HEK293 (cell line): Measurements from ENCODE around the gene PAK6.

Experiments used
- CTCF ChIA-PET: fragments of 350-600 bp; formaldehyde crosslinking; extraction: SDS; loops from one replicate; lab custom pipeline; 2021; ENCODE audit warnings: antibody characterized with exemption; lab: Yijun Ruan, JAX
- POLR2A ChIA-PET: fragments of 300-600 bp; formaldehyde crosslinking; extraction: SDS; loops from one replicate; lab custom pipeline; 2020; ENCODE audit warnings: antibody characterized with exemption, inconsistent platforms; lab: Yijun Ruan, JAX
- H3K27ac ChIP-seq: fragments of 200-500 bp; sonication (Bioruptor generic); 2 replicates; pipeline ENCODE4 v1.5.1; 2014; ENCODE audit warnings: low read depth, low read length, control low read depth, inconsistent platforms; ENCODE audit errors: extremely low read depth
- H3K36me3 ChIP-seq, 2 experiments: fragments of 200-500 bp in 1 of 2; sonication (Bioruptor generic) in 1 of 2; 1 replicate in 1 of 2; 2 replicates in 1 of 2; pipeline ENCODE4 v1.5.1; 2014 to 2017; ENCODE audit warnings: inconsistent platforms in 2 of 2, low read length in 2 of 2; ENCODE audit not compliant: control insufficient read depth in 2 of 2, insufficient read depth in 1 of 2
- H3K4me1 ChIP-seq: fragments of 200-500 bp; sonication (Bioruptor generic); 2 replicates; pipeline ENCODE4 v1.5.1; 2014; ENCODE audit warnings: mild to moderate bottlenecking, low read length, inconsistent platforms; ENCODE audit not compliant: control insufficient read depth, insufficient read depth
- H3K4me3 ChIP-seq: 2 replicates; pipeline ENCODE4 v1.5.1; 2011; ENCODE audit warnings: low read depth, mild to moderate bottlenecking, control low read depth, low read length, moderate library complexity
- H3K9me3 ChIP-seq: fragments of 200-500 bp; sonication (Bioruptor generic); 2 replicates; pipeline ENCODE4 v1.5.1; 2014; ENCODE audit warnings: low read depth, low read length, inconsistent platforms; ENCODE audit not compliant: control insufficient read depth, insufficient read depth
- HOXA7 ChIP-seq: sonication (generic); formaldehyde crosslinking; IDR thresholded peaks from 2 replicates; pipeline ENCODE4 v1.8.1; 2022; ENCODE audit warnings: missing genetic modification reagents, borderline replicate concordance
- KLF16 ChIP-seq: fragments of 450-650 bp; formaldehyde crosslinking; IDR thresholded peaks from 2 replicates; pipeline ENCODE4 v1.5.1; 2017; ENCODE audit warnings: missing biosample characterization, missing genetic modification characterization
- SCRT1 ChIP-seq: fragments of 450-650 bp; formaldehyde crosslinking; IDR thresholded peaks from 2 replicates; pipeline ENCODE4 v1.5.1; 2016; ENCODE audit warnings: missing biosample characterization, missing genetic modification characterization, borderline replicate concordance
- ZFHX2 ChIP-seq: fragments of 450-650 bp; formaldehyde crosslinking; conservative IDR thresholded peaks from 2 replicates; pipeline ENCODE4 v1.5.1; 2016; ENCODE audit warnings: missing biosample characterization, missing genetic modification characterization
- ZNF121 ChIP-seq: fragments of 450-650 bp; formaldehyde crosslinking; IDR thresholded peaks from 2 replicates; pipeline ENCODE4 v1.5.1; 2016; ENCODE audit warnings: missing biosample characterization, missing genetic modification characterization
- ZNF146 ChIP-seq: fragments of 450-650 bp; formaldehyde crosslinking; IDR thresholded peaks from 2 replicates; pipeline ENCODE4 v1.5.1; 2016; ENCODE audit warnings: missing biosample characterization, missing genetic modification characterization
- ZNF23 ChIP-seq: fragments of 450-650 bp; formaldehyde crosslinking; IDR thresholded peaks from 2 replicates; pipeline ENCODE4 v1.5.1; 2016; ENCODE audit warnings: missing biosample characterization, missing genetic modification characterization, borderline replicate concordance
- ZNF292 ChIP-seq: fragments of 450-650 bp; formaldehyde crosslinking; IDR thresholded peaks from 2 replicates; pipeline ENCODE4 v1.5.1; 2016; ENCODE audit warnings: low read depth, missing biosample characterization, missing genetic modification characterization, borderline replicate concordance
- ZNF354C ChIP-seq: fragments of 450-650 bp; formaldehyde crosslinking; IDR thresholded peaks from 2 replicates; pipeline ENCODE4 v1.5.1; 2016; ENCODE audit warnings: missing biosample characterization, missing genetic modification characterization, low read depth, borderline replicate concordance
- ZNF596 ChIP-seq: fragments of 450-650 bp; IDR thresholded peaks from 2 replicates; pipeline ENCODE4 v1.5.0; 2018; ENCODE audit warnings: missing biosample characterization, mild to moderate bottlenecking, missing genetic modification characterization, moderate library complexity
- ZNF654 ChIP-seq: fragments of 450-650 bp; formaldehyde crosslinking; IDR thresholded peaks from 2 replicates; pipeline ENCODE4 v1.5.1; 2016; ENCODE audit warnings: low read depth, missing biosample characterization, missing genetic modification characterization
- ZNF843 ChIP-seq: fragments of 450-650 bp; formaldehyde crosslinking; IDR thresholded peaks from 2 replicates; pipeline ENCODE4 v1.5.1; 2016; ENCODE audit warnings: missing biosample characterization, missing genetic modification characterization
- TF ChIP-seq, protein P1 (sequence below): fragments of 450-650 bp; formaldehyde crosslinking; IDR thresholded peaks from 2 replicates; pipeline ENCODE4 v1.5.1; 2016; ENCODE audit warnings: missing biosample characterization, missing genetic modification characterization
- TF ChIP-seq, protein P2 (sequence below): IDR thresholded peaks from 2 replicates; pipeline ENCODE4 v1.6.1; 2011; ENCODE audit warnings: mild to moderate bottlenecking, low read depth, low read length, borderline replicate concordance
- TF ChIP-seq, protein P3 (sequence below): fragments of 450-650 bp; formaldehyde crosslinking; optimal IDR thresholded peaks from 2 replicates; pipeline ENCODE3; 2016; ENCODE audit warnings: missing biosample characterization, mild to moderate bottlenecking, missing genetic modification characterization

The PAK6 gene

DNA sequence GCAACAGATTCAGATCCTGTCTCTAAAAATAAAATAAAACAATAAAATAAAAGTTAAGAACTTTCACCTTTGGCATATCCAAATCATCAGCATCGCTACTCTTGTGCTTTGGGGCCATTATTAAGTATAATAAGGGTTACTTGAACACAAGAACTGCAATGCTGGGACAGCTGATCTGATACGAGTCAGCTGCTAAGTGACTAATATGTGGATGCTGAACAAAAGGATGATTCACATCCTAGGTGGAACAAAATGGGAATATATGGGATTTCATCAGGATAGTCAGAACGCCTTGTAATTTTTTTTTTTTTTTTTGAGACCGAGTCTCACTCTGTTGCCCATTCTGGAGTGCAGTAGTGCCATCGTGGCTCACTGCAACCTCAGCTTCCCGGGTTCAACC lies 48.3 kb upstream of the PAK6 start:
- POLR2A ChIA-PET, result no interaction called here
- no peaks in the 10 kb centered on the region for H3K9me3 ChIP-seq
- H3K27ac ChIP-seq, result no peak overlapping the region
- TF ChIP-seq, protein P1, sequence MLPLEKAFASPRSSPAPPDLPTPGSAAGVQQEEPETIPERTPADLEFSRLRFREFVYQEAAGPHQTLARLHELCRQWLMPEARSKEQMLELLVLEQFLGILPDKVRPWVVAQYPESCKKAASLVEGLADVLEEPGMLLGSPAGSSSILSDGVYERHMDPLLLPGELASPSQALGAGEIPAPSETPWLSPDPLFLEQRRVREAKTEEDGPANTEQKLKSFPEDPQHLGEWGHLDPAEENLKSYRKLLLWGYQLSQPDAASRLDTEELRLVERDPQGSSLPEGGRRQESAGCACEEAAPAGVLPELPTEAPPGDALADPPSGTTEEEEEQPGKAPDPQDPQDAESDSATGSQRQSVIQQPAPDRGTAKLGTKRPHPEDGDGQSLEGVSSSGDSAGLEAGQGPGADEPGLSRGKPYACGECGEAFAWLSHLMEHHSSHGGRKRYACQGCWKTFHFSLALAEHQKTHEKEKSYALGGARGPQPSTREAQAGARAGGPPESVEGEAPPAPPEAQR (tag by site-specific recombination), result no peak
- no peak for TF ChIP-seq HOXA7 (CRISPR knock-in tag)
- no peak for TF ChIP-seq KLF16 (tag by site-specific recombination)
- TF ChIP-seq ZNF23 (tag by site-specific recombination), result no peak
- TF ChIP-seq ZNF146 (tag by site-specific recombination), result no peak
- no peak for TF ChIP-seq ZFHX2 (tag by site-specific recombination)
- TF ChIP-seq ZNF654 (tag by site-specific recombination), result no peak
- no peak for TF ChIP-seq ZNF843
- TF ChIP-seq, all 188 proteins: peak for 0
- H3K36me3 ChIP-seq, result peaks cover 43 to 45% of the 10 kb centered on the region in 2 experiments
- no peaks in the 10 kb centered on the region for H3K4me1 ChIP-seq
- CTCF ChIA-PET, result interaction anchor here (0.7 kb wide), 1 partner anchor 120 kb away, joined by 3 read pairs; no protein-coding TSS in a partner anchor
- no peak overlapping the region for H3K4me3 ChIP-seq

DNA sequence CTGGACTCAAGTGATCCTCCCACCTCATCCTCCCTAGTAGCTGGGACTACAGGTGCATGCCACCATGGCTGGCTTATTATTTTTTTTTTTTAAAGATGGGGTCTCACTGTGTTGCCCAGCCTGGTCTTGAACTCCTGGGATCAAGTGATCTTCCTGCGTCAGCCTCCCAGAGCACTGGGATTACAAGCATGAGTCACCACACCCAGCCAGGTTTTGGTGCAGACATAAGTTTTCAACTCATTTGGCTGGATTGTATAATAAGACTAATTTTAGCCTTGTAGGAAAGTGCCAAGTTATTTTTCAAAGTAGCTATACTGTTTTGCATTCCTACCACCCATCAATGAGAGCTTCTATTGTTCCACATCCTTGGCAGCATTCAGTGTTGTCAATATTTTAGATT lies 45.9 kb upstream of the PAK6 start:
- ChIA-PET POLR2A (no interaction called here), CTCF (no interaction called here)
- H3K4me1 ChIP-seq, result no peaks in the 10 kb centered on the region
- no peaks in the 10 kb centered on the region for H3K9me3 ChIP-seq
- no peak overlapping the region for H3K27ac ChIP-seq
- H3K4me3 ChIP-seq, result no peak overlapping the region
- TF ChIP-seq ZNF121 (tag by site-specific recombination) (0 out of 2 replicates have a peak, but pooled peaks have one; percentile 13), ZNF654 (tag by site-specific recombination) (no peak)
- TF ChIP-seq, all 188 proteins: peak for 1
- peaks cover 42 to 52% of the 10 kb centered on the region in 2 experiments for H3K36me3 ChIP-seq

DNA sequence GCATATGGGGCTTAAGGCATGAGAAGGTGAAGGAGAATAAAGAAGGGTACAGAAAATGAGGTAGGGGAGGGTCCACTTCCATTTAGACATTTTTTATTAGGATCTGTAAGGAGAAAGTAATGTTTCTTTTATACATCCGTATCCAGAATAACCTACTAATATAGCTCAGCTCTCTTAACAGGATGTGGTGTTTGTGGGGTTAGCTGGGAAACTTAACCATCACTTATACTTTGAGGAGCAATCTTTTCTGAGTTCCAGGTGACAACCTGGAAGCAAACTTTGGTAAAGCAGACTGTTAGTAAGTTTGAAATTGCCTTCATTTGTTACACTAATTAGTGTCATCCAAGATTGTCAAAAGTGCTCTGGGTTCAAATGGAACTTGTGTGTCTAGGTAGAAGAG lies 41.4 kb upstream of the PAK6 start:
- Histone ChIP-seq H3K4me3 (no peak overlapping the region), H3K9me3 (no peaks in the 10 kb centered on the region), H3K4me1 (no peaks in the 10 kb centered on the region), H3K27ac (no peak overlapping the region), H3K36me3 (peaks cover 36 to 57% of the 10 kb centered on the region in 2 experiments)
- TF ChIP-seq ZNF596 (tag by site-specific recombination), result no peak
- TF ChIP-seq SCRT1 (tag by site-specific recombination), result no peak
- TF ChIP-seq, protein P2, sequence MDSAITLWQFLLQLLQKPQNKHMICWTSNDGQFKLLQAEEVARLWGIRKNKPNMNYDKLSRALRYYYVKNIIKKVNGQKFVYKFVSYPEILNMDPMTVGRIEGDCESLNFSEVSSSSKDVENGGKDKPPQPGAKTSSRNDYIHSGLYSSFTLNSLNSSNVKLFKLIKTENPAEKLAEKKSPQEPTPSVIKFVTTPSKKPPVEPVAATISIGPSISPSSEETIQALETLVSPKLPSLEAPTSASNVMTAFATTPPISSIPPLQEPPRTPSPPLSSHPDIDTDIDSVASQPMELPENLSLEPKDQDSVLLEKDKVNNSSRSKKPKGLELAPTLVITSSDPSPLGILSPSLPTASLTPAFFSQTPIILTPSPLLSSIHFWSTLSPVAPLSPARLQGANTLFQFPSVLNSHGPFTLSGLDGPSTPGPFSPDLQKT, result no peak
- no peak for TF ChIP-seq ZNF354C (tag by site-specific recombination)
- no peak for TF ChIP-seq ZNF292 (tag by site-specific recombination)
- CTCF ChIA-PET, result interaction anchor here (1.5 kb wide), 1 partner anchor 77 kb away, joined by 3 read pairs; no protein-coding TSS in a partner anchor
- POLR2A ChIA-PET, result no interaction called here

DNA sequence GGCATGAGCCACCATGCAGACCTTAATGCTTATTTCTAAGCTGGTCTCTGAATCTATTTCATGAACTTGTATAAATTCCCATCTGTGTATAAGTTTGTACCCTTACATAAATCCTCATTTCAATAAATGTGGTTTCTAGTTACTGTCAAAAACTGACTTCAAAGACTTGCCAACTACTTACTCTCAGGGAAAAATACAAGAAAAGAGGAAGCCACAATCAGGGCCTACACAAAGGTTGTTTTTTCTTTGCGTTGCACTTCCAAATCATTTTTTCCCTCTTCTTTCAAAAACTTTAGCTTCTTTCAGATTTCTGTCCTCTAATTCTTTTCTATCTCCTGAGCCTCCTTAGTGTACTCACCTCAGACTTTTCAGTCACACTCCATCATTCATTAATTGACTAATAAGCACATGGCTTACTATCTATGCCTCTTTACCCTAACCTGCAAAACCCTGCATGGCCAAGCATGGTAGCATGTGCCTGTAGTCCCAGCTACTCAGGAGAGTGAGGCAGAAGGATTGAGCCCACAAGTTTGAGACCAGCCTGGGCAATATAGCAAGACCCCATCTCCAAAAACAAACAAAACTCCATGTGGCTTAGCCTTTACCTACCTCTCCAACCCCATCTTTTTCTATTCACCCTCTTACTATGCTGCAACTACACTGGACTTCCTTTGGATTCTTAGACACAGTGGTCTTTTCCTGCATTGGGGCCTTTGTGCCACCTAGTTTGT lies 40.3 kb upstream of the PAK6 start:
- POLR2A ChIA-PET, result no interaction called here
- Histone ChIP-seq H3K27ac (no peak overlapping the region), H3K4me3 (no peak overlapping the region), H3K9me3 (no peaks in the 10 kb centered on the region), H3K36me3 (peaks cover 38 to 59% of the 10 kb centered on the region in 2 experiments), H3K4me1 (no peaks in the 10 kb centered on the region)
- TF ChIP-seq, protein P3, sequence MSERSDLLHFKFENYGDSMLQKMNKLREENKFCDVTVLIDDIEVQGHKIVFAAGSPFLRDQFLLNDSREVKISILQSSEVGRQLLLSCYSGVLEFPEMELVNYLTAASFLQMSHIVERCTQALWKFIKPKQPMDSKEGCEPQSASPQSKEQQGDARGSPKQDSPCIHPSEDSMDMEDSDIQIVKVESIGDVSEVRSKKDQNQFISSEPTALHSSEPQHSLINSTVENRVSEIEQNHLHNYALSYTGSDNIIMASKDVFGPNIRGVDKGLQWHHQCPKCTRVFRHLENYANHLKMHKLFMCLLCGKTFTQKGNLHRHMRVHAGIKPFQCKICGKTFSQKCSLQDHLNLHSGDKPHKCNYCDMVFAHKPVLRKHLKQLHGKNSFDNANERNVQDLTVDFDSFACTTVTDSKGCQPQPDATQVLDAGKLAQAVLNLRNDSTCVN (tag by site-specific recombination), result no peak
- peak; percentile 92 for TF ChIP-seq ZNF121 (tag by site-specific recombination)
- CTCF ChIA-PET, result interaction anchor here (0.6 to 2.3 kb wide), 4 partner anchors 15 to 405 kb away, joined by 3 to 8 read pairs (median 4); no protein-coding TSS in a partner anchor
